Erythroblast (primary cell): ENCODE data around the gene ALDH3A1.

Experiments used
- GATA1 ChIP-seq: IDR thresholded peaks from 2 replicates; pipeline ENCODE4 v1.6.1; 2011; ENCODE audit warnings: low read depth, mild to moderate bottlenecking, control low read depth, low read length, moderate library complexity
- POLR2A ChIP-seq: IDR thresholded peaks from 2 replicates; pipeline ENCODE4 v1.6.1; 2011; ENCODE audit warnings: mild to moderate bottlenecking, low read length

- TF ChIP-seq POLR2A = no peak
- no peak for TF ChIP-seq GATA1
Observed at GRCh38 chr17:19713901-19714361, 34.2 kb downstream of the ALDH3A1 start.
